Measurements from ENCODE around the gene JARID2. TPM values are rescaled to one million over a fixed set of nuclear protein-coding genes. Genes with fewer than 3 reads are reported as not detected.

Gene JARID2
- total RNA-seq, 1 donor from 2014 or later, result 24.2 TPM

DNA sequence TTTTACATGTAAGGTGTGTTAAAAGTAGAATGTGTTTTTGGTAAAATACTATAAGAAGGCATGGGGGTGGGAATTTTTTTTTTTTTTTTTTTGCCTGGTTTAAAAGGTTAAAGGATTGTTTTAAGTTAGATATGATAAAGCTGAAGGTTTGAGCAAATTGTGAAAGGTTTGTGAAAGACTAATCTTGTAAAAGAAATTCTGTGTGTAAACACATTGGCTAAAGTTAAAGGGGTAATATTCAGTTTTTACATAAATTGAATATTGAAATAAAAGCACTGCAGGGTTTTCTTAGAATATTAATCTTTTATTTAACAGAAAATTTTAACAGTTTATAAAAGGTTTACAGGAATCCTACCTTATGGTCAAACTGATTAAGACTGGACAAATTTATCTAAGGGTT is 311.3 kb downstream of the JARID2 start:
- no peaks in the 10 kb centered on the region for H3K36me3 Mint-ChIP-seq (ENCODE audit: low read depth, unreplicated experiment)
- FAIRE-seq (no peak), DNase-seq (ENCODE audit: low read depth) (no peak)
- no peaks in the 10 kb centered on the region for H3K4me1 ChIP-seq (ENCODE audit: insufficient read depth, low read length)
- no peak overlapping the region for H3K4me3 ChIP-seq (ENCODE audit: insufficient read depth, low read depth, low read length)
- no peaks in the 10 kb centered on the region for H3K9me3 Mint-ChIP-seq (ENCODE audit: unreplicated experiment)
- H3K79me2 ChIP-seq (ENCODE audit: insufficient read depth, low read length), result no peaks in the 10 kb centered on the region
- no peaks in the 10 kb centered on the region for H3K27me3 ChIP-seq (ENCODE audit: insufficient read depth, low read length)
- H3K4me3 Mint-ChIP-seq (ENCODE audit: unreplicated experiment), result no peak overlapping the region
- no peak overlapping the region for H3K27ac Mint-ChIP-seq (ENCODE audit: unreplicated experiment)
- H4K20me1 ChIP-seq (ENCODE audit: insufficient read depth, low read length), result peaks cover 3% of the 10 kb centered on the region
- H2AFZ ChIP-seq (ENCODE audit: low read depth, low read length), result no peak overlapping the region
- TF ChIP-seq, protein P1, sequence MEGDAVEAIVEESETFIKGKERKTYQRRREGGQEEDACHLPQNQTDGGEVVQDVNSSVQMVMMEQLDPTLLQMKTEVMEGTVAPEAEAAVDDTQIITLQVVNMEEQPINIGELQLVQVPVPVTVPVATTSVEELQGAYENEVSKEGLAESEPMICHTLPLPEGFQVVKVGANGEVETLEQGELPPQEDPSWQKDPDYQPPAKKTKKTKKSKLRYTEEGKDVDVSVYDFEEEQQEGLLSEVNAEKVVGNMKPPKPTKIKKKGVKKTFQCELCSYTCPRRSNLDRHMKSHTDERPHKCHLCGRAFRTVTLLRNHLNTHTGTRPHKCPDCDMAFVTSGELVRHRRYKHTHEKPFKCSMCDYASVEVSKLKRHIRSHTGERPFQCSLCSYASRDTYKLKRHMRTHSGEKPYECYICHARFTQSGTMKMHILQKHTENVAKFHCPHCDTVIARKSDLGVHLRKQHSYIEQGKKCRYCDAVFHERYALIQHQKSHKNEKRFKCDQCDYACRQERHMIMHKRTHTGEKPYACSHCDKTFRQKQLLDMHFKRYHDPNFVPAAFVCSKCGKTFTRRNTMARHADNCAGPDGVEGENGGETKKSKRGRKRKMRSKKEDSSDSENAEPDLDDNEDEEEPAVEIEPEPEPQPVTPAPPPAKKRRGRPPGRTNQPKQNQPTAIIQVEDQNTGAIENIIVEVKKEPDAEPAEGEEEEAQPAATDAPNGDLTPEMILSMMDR (IDR thresholded peaks at IDR 0.05; ENCODE audit: insufficient read depth, low read depth, low read length), result no peak
- no peak for TF ChIP-seq EZH2 (IDR thresholded peaks at IDR 0.05; ENCODE audit: insufficient read depth, low read length)
- no peak overlapping the region for H3K4me2 ChIP-seq (ENCODE audit: low read length)
- H3K36me3 ChIP-seq (ENCODE audit: insufficient read depth, low read length), result no peaks in the 10 kb centered on the region
- H3K4me1 Mint-ChIP-seq (ENCODE audit: low read depth, unreplicated experiment), result peaks cover 3% of the 10 kb centered on the region
- H3K9ac ChIP-seq (ENCODE audit: low read length), result no peak overlapping the region
- H3K9me3 ChIP-seq (ENCODE audit: insufficient read depth, low read depth, low read length), result no peaks in the 10 kb centered on the region
- H3K27me3 Mint-ChIP-seq (ENCODE audit: low read depth, unreplicated experiment), result no peaks in the 10 kb centered on the region
- no peak overlapping the region for H3K27ac ChIP-seq (ENCODE audit: low read depth, low read length)

DNA sequence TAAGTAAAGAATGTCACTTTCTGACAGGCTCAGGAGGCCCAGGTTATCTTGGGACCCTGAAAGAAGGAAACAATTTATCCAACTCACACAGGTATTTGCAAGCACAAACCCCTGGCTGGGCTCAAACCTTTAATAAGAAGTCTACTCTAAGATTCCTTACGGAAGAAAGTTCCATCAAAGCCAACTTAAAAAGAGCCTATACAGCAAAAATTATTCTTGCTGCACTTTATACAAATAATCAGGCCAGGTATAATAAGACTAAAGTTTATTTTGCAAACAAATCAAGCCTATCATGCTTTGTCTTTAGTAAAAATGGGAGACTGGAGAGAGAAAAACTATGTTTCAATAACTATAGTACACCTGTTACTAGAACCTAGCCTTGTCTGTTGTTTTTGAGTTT is 314.8 kb downstream of the JARID2 start:
- Histone ChIP-seq H3K27me3 (ENCODE audit: insufficient read depth, low read length) (no peaks in the 10 kb centered on the region), H3K4me2 (ENCODE audit: low read length) (no peak overlapping the region), H3K9ac (ENCODE audit: low read length) (no peak overlapping the region), H3K79me2 (ENCODE audit: insufficient read depth, low read length) (no peaks in the 10 kb centered on the region), H3K9me3 (ENCODE audit: insufficient read depth, low read depth, low read length) (no peaks in the 10 kb centered on the region), H3K36me3 (ENCODE audit: insufficient read depth, low read length) (no peaks in the 10 kb centered on the region), H4K20me1 (ENCODE audit: insufficient read depth, low read length) (peaks cover 3% of the 10 kb centered on the region), H2AFZ (ENCODE audit: low read depth, low read length) (no peak overlapping the region), H3K27ac (ENCODE audit: low read depth, low read length) (no peak overlapping the region), H3K4me1 (ENCODE audit: insufficient read depth, low read length) (no peaks in the 10 kb centered on the region), H3K4me3 (ENCODE audit: insufficient read depth, low read depth, low read length) (no peak overlapping the region)
- TF ChIP-seq, protein P1 (IDR thresholded peaks at IDR 0.05; ENCODE audit: insufficient read depth, low read depth, low read length), result no peak
- TF ChIP-seq EZH2 (IDR thresholded peaks at IDR 0.05; ENCODE audit: insufficient read depth, low read length), result no peak
- H3K9me3 Mint-ChIP-seq (ENCODE audit: unreplicated experiment), result no peaks in the 10 kb centered on the region
- H3K36me3 Mint-ChIP-seq (ENCODE audit: low read depth, unreplicated experiment), result peaks cover 2% of the 10 kb centered on the region
- FAIRE-seq (no peak), DNase-seq (ENCODE audit: low read depth) (no peak)
- H3K27me3 Mint-ChIP-seq (ENCODE audit: low read depth, unreplicated experiment), result no peaks in the 10 kb centered on the region
- H3K4me3 Mint-ChIP-seq (ENCODE audit: unreplicated experiment), result no peak overlapping the region
- H3K4me1 Mint-ChIP-seq (ENCODE audit: low read depth, unreplicated experiment), result peaks cover 3% of the 10 kb centered on the region
- H3K27ac Mint-ChIP-seq (ENCODE audit: unreplicated experiment), result no peak overlapping the region

DNA sequence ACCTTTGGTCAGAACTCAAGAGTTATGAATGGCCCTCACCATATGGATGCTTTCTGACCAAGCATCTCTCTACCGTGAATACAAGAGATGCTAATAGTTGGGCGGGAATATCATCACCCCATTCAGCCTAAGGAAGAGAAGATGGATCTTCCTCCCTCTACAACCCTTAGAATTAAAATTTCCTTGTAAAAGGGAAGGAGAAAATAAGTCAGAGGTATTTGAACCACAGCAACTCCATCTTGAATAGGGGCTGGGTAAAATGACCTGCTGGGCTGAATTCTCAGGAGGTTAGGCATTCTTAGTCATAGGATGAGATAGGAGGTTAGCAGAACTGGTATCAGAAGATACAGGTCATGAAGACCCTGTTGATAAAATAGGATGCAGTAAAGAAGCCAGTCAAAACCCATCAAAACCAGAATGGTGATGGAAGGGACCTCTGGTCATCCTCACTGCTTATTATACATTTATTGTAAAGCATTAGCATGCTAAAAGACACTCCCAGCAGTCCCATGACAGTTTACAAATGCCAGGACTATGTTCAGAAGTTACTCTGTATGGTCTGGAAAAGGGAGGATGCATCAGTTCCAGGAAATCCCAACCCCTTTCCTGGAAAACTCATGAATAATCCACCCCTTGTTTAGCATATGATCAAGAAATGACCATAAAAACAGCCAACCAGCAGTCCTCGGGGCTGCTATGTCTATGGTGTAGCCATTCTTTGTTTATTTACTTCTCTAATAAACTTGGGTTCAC is 315.8 kb downstream of the JARID2 start:
- no peaks in the 10 kb centered on the region for H3K9me3 ChIP-seq (ENCODE audit: insufficient read depth, low read depth, low read length)
- no peak overlapping the region for H3K4me3 ChIP-seq (ENCODE audit: insufficient read depth, low read depth, low read length)
- H3K9me3 Mint-ChIP-seq (ENCODE audit: unreplicated experiment), result no peaks in the 10 kb centered on the region
- no peaks in the 10 kb centered on the region for H3K36me3 ChIP-seq (ENCODE audit: insufficient read depth, low read length)
- DNase-seq (ENCODE audit: low read depth) (no peak), FAIRE-seq (no peak)
- H3K27me3 ChIP-seq (ENCODE audit: insufficient read depth, low read length), result no peaks in the 10 kb centered on the region
- peaks cover 3% of the 10 kb centered on the region for H3K4me1 Mint-ChIP-seq (ENCODE audit: low read depth, unreplicated experiment)
- H3K9ac ChIP-seq (ENCODE audit: low read length), result no peak overlapping the region
- no peak overlapping the region for H2AFZ ChIP-seq (ENCODE audit: low read depth, low read length)
- no peaks in the 10 kb centered on the region for H3K27me3 Mint-ChIP-seq (ENCODE audit: low read depth, unreplicated experiment)
- no peak overlapping the region for H3K27ac Mint-ChIP-seq (ENCODE audit: unreplicated experiment)
- no peaks in the 10 kb centered on the region for H3K4me1 ChIP-seq (ENCODE audit: insufficient read depth, low read length)
- no peak overlapping the region for H3K4me2 ChIP-seq (ENCODE audit: low read length)
- peaks cover 3% of the 10 kb centered on the region for H4K20me1 ChIP-seq (ENCODE audit: insufficient read depth, low read length)
- no peak overlapping the region for H3K4me3 Mint-ChIP-seq (ENCODE audit: unreplicated experiment)
- no peaks in the 10 kb centered on the region for H3K79me2 ChIP-seq (ENCODE audit: insufficient read depth, low read length)
- peaks cover 2% of the 10 kb centered on the region for H3K36me3 Mint-ChIP-seq (ENCODE audit: low read depth, unreplicated experiment)
- H3K27ac ChIP-seq (ENCODE audit: low read depth, low read length), result no peak overlapping the region
- no peak for TF ChIP-seq EZH2 (IDR thresholded peaks at IDR 0.05; ENCODE audit: insufficient read depth, low read length)
- TF ChIP-seq, protein P1 (IDR thresholded peaks at IDR 0.05; ENCODE audit: insufficient read depth, low read depth, low read length), result no peak
